ENCODE measurements around the gene RGS14.

- TF ChIP-seq CTCF (conservative IDR thresholded peaks at IDR 0.05; ENCODE audit: low read length) (no peak), EZH2phosphoT487 (IDR thresholded peaks at IDR 0.05; ENCODE audit: borderline replicate concordance, low read depth, low read length) (no peak)
Measured at GRCh38 chr5:177362610-177363507, 5.1 kb downstream of the RGS14 start.
